Hepatocyte (in vitro differentiated cells): ENCODE measurements around the gene KLF1.

Experiments used
- CTCF ChIP-seq: fragments of 200-600 bp; sonication (generic); IDR thresholded peaks from 2 replicates; pipeline ENCODE4 v1.5.1; 2016; ENCODE audit warnings: antibody characterized with exemption, mild to moderate bottlenecking; ENCODE audit not compliant: poor library complexity
- EZH2phosphoT487 ChIP-seq: fragments of 200-600 bp; sonication (generic); IDR thresholded peaks from one replicate; pipeline ENCODE4 v1.6.1; 2018; ENCODE audit warnings: antibody characterized with exemption, mild to moderate bottlenecking, low read depth, moderate library complexity; ENCODE audit not compliant: unreplicated experiment, severe bottlenecking

- TF ChIP-seq CTCF (no peak), EZH2phosphoT487 (no peak)
These were observed 14.7 kb downstream of the KLF1 start for GRCh38 chr19:12872255-12872654.
